C4-2B (cell line): ENCODE data around the gene ADCYAP1R1.

ENCODE experiments used
- CTCF ChIP-seq: fragments of 450-650 bp; conservative IDR thresholded peaks from 2 replicates; pipeline ENCODE4 v1.5.1; 2017; ENCODE audit warnings: mild to moderate bottlenecking
- ZFX ChIP-seq: fragments of 450-650 bp; IDR thresholded peaks from 2 replicates; pipeline ENCODE4 v1.6.1; 2017

- no peak for TF ChIP-seq ZFX
- TF ChIP-seq CTCF, result no peak
Observed at GRCh38 chr7:31073326-31074119, 21.4 kb downstream of the ADCYAP1R1 start.
